HEK293 (cell line): ENCODE data around the gene OXSM.

Experiments used
- CTCF ChIA-PET: fragments of 350-600 bp; formaldehyde crosslinking; extraction: SDS; loops from one replicate; lab custom pipeline; 2021; ENCODE audit warnings: antibody characterized with exemption; lab: Yijun Ruan, JAX
- POLR2A ChIA-PET: fragments of 300-600 bp; formaldehyde crosslinking; extraction: SDS; loops from one replicate; lab custom pipeline; 2020; ENCODE audit warnings: antibody characterized with exemption, inconsistent platforms; lab: Yijun Ruan, JAX
- H3K27ac ChIP-seq: fragments of 200-500 bp; sonication (Bioruptor generic); 2 replicates; pipeline ENCODE4 v1.5.1; 2014; ENCODE audit warnings: low read depth, low read length, control low read depth, inconsistent platforms; ENCODE audit errors: extremely low read depth
- H3K36me3 ChIP-seq, 2 experiments: fragments of 200-500 bp in 1 of 2; sonication (Bioruptor generic) in 1 of 2; 1 replicate in 1 of 2; 2 replicates in 1 of 2; pipeline ENCODE4 v1.5.1; 2014 to 2017; ENCODE audit warnings: inconsistent platforms in 2 of 2, low read length in 2 of 2; ENCODE audit not compliant: control insufficient read depth in 2 of 2, insufficient read depth in 1 of 2
- H3K4me1 ChIP-seq: fragments of 200-500 bp; sonication (Bioruptor generic); 2 replicates; pipeline ENCODE4 v1.5.1; 2014; ENCODE audit warnings: mild to moderate bottlenecking, low read length, inconsistent platforms; ENCODE audit not compliant: control insufficient read depth, insufficient read depth
- H3K4me3 ChIP-seq: 2 replicates; pipeline ENCODE4 v1.5.1; 2011; ENCODE audit warnings: low read depth, mild to moderate bottlenecking, control low read depth, low read length, moderate library complexity
- H3K9me3 ChIP-seq: fragments of 200-500 bp; sonication (Bioruptor generic); 2 replicates; pipeline ENCODE4 v1.5.1; 2014; ENCODE audit warnings: low read depth, low read length, inconsistent platforms; ENCODE audit not compliant: control insufficient read depth, insufficient read depth
- ELK4 ChIP-seq: IDR thresholded peaks from 2 replicates; pipeline ENCODE4 v1.6.1; 2011; ENCODE audit warnings: mild to moderate bottlenecking, low read depth, low read length, borderline replicate concordance
- INSM2 ChIP-seq: fragments of 450-650 bp; formaldehyde crosslinking; IDR thresholded peaks from 2 replicates; pipeline ENCODE4 v1.5.1; 2016; ENCODE audit warnings: missing biosample characterization, missing genetic modification characterization
- PRDM10 ChIP-seq: fragments of 450-650 bp; formaldehyde crosslinking; IDR thresholded peaks from 2 replicates; pipeline ENCODE4 v1.5.1; 2016; ENCODE audit warnings: missing biosample characterization, missing genetic modification characterization
- ZBTB10 ChIP-seq: fragments of 450-650 bp; formaldehyde crosslinking; IDR thresholded peaks from 2 replicates; pipeline ENCODE4 v1.5.1; 2016; ENCODE audit warnings: missing biosample characterization, missing genetic modification characterization
- ZBTB11 ChIP-seq: fragments of 450-650 bp; formaldehyde crosslinking; conservative IDR thresholded peaks from 2 replicates; pipeline ENCODE4 v1.5.1; 2016; ENCODE audit warnings: low read depth, missing biosample characterization, missing genetic modification characterization
- ZBTB48 ChIP-seq: fragments of 450-650 bp; formaldehyde crosslinking; IDR thresholded peaks from 2 replicates; pipeline ENCODE4 v1.5.1; 2016; ENCODE audit warnings: missing biosample characterization, missing genetic modification characterization
- ZFP41 ChIP-seq: fragments of 450-650 bp; formaldehyde crosslinking; IDR thresholded peaks from 2 replicates; pipeline ENCODE4 v1.5.1; 2016; ENCODE audit warnings: missing biosample characterization, missing genetic modification characterization, borderline replicate concordance
- ZNF112 ChIP-seq: fragments of 450-650 bp; formaldehyde crosslinking; IDR thresholded peaks from 2 replicates; pipeline ENCODE4 v1.5.0; 2017; ENCODE audit warnings: missing biosample characterization, missing genetic modification characterization
- ZNF146 ChIP-seq: fragments of 450-650 bp; formaldehyde crosslinking; IDR thresholded peaks from 2 replicates; pipeline ENCODE4 v1.5.1; 2016; ENCODE audit warnings: missing biosample characterization, missing genetic modification characterization
- ZNF404 ChIP-seq: fragments of 450-650 bp; formaldehyde crosslinking; IDR thresholded peaks from 2 replicates; pipeline ENCODE4 v1.5.1; 2017; ENCODE audit warnings: missing biosample characterization, missing genetic modification characterization
- ZNF473 ChIP-seq: fragments of 450-650 bp; formaldehyde crosslinking; IDR thresholded peaks from 2 replicates; pipeline ENCODE4 v1.5.1; 2017; ENCODE audit warnings: missing biosample characterization, missing genetic modification characterization
- ZNF548 ChIP-seq: fragments of 450-650 bp; formaldehyde crosslinking; IDR thresholded peaks from 2 replicates; pipeline ENCODE4 v1.5.1; 2016; ENCODE audit warnings: missing biosample characterization, missing genetic modification characterization
- ZNF610 ChIP-seq: fragments of 450-650 bp; formaldehyde crosslinking; IDR thresholded peaks from 2 replicates; pipeline ENCODE4 v1.5.1; 2016; ENCODE audit warnings: missing biosample characterization, missing genetic modification characterization, borderline replicate concordance
- ZNF664 ChIP-seq: fragments of 450-650 bp; formaldehyde crosslinking; IDR thresholded peaks from 2 replicates; pipeline ENCODE4 v1.5.1; 2016; ENCODE audit warnings: missing biosample characterization, missing genetic modification characterization
- ZNF701 ChIP-seq: fragments of 450-650 bp; formaldehyde crosslinking; IDR thresholded peaks from 2 replicates; pipeline ENCODE4 v1.5.1; 2016; ENCODE audit warnings: missing biosample characterization, missing genetic modification characterization
- ZNF704 ChIP-seq: fragments of 450-650 bp; formaldehyde crosslinking; IDR thresholded peaks from 2 replicates; pipeline ENCODE4 v1.5.1; 2016; ENCODE audit warnings: missing biosample characterization, missing genetic modification characterization
- ZNF76 ChIP-seq: fragments of 450-650 bp; formaldehyde crosslinking; IDR thresholded peaks from 2 replicates; pipeline ENCODE4; 2016; ENCODE audit warnings: low read depth, missing biosample characterization, missing genetic modification characterization, borderline replicate concordance
- ZNF768 ChIP-seq: fragments of 450-650 bp; formaldehyde crosslinking; IDR thresholded peaks from 2 replicates; pipeline ENCODE4 v1.5.1; 2018; ENCODE audit warnings: missing biosample characterization, mild to moderate bottlenecking, missing genetic modification characterization

OXSM gene

GRCh38 chr3:25823314-25823713 lies 33.4 kb downstream of the OXSM start (continued):
- TF ChIP-seq ZBTB48 (tag by site-specific recombination) (no peak), ZNF146 (tag by site-specific recombination) (no peak), ZNF664 (no peak), ZNF112 (tag by site-specific recombination) (no peak), ZNF76 (tag by site-specific recombination) (no peak)

GRCh38 chr3:25826510-25826909 lies 36.6 kb downstream of the OXSM start:
- Histone ChIP-seq H3K4me3 (no peak overlapping the region), H3K27ac (no peak overlapping the region), H3K4me1 (no peaks in the 10 kb centered on the region), H3K36me3 (no peaks in the 10 kb centered on the region), H3K9me3 (no peaks in the 10 kb centered on the region)
- ChIA-PET CTCF (no interaction called here), POLR2A (interaction anchor here (1.0 kb wide), 1 partner anchor 43 kb away, joined by 4 read pairs; no protein-coding TSS in a partner anchor)
- TF ChIP-seq PRDM10 (tag by site-specific recombination) (no peak), ZNF768 (tag by site-specific recombination) (no peak), ZNF610 (no peak), ZNF473 (tag by site-specific recombination) (no peak), ELK4 (no peak), ZFP41 (tag by site-specific recombination) (no peak), ZBTB10 (no peak), ZNF404 (tag by site-specific recombination) (no peak), ZNF548 (tag by site-specific recombination) (no peak), INSM2 (no peak), ZNF701 (no peak), ZNF704 (tag by site-specific recombination) (no peak), ZBTB11 (tag by site-specific recombination) (no peak), ZNF76 (tag by site-specific recombination) (no peak)
